Cardiac muscle cell (in vitro differentiated cells and primary cell): ENCODE results near the gene KIF3B. TPM values are rescaled to one million over a fixed set of nuclear protein-coding genes. Genes with fewer than 3 reads are reported as not detected.
"Not testable (repeated sequence)": the region's sequence is repeated elsewhere in the genome, so short reads cannot be mapped to it uniquely, and the experiment has no call there.

Source experiments
- DNase-seq, 2 donors: peaks; one replicate each; pipeline versions ENCODE4 v3.0.0 to v3.0.0-alpha.2; 2010 to 2017; ENCODE audit warnings: low read depth in 1 of 2, low spot score in 1 of 2
- H3K27ac ChIP-seq: fragments of 200-600 bp; sonication (generic); 2 replicates; pipeline ENCODE4 v1.5.1; 2016
- H3K27me3 ChIP-seq: fragments of 200-600 bp; sonication (generic); 2 replicates; pipeline ENCODE4 v1.6.0; 2016; ENCODE audit warnings: control low read depth
- H3K36me3 ChIP-seq: fragments of 200-600 bp; sonication (generic); 2 replicates; pipeline ENCODE4 v1.5.1; 2016; ENCODE audit warnings: control low read depth
- H3K4me1 ChIP-seq: fragments of 200-600 bp; sonication (generic); 2 replicates; pipeline ENCODE4 v1.8.1; 2017; ENCODE audit warnings: low read depth, mild to moderate bottlenecking, mixed run types
- H3K4me3 ChIP-seq: fragments of 200-600 bp; sonication (generic); 2 replicates; pipeline ENCODE4 v1.5.1; 2016; ENCODE audit warnings: mild to moderate bottlenecking
- H3K9me3 ChIP-seq: fragments of 200-600 bp; sonication (generic); 2 replicates; pipeline ENCODE4 v1.5.1; 2017; ENCODE audit warnings: low read depth, mild to moderate bottlenecking, control low read depth
- polyA plus RNA-seq: library from polyadenylated mRNA; unstranded; fragments of >200 nt; fragmentation: Nextera tagmentation; extraction: Ambion mirVana; gene quantifications from 2 replicates; pipeline ENCODE4 v1.2.1, GENCODE V29; 2016
- total RNA-seq: library from RNA; depleted of rRNA; stranded (reverse); fragments of >200 nt; gene quantifications from 2 replicates; pipeline ENCODE4 v1.2.3, GENCODE V29; 2016
- TF ChIP-seq, protein P1 (sequence below): IDR thresholded peaks from 2 replicates; pipeline ENCODE4 v1.5.1; 2012; ENCODE audit warnings: low read depth, mild to moderate bottlenecking, low read length

The KIF3B gene
- total and polyA plus RNA-seq, 2 experiments from 2014 or later = 6.2 to 13.2 TPM

DNA sequence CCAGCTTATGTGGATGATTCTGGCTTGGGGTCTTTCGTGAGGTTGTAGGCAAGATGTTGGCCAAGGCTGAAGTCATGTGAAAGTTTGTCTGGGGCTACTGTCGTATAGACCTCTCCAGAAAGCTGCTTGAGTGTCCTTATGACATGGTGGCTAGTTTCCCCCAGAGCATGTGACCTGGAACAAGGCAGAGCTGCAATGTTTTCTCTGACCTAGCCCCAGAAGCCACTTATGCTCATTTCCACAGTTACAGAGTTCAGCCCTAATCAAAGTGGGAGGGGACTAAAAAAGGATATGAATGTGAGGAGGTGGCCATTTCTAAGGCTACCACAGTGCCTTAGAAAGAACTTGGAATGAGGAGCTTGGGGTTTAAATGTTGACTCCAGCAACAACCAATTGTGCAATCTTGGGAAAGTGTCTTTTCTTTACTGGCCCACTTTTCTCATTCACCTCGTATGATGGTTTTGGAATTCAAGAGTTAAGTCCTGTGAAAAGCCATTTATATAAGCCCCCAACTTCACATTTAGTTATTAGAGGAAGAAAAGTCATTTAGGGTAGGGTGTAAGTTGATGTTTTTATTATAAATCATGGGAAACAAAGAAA lies 74.8 kb downstream of the KIF3B start:
- TF ChIP-seq, protein P1, sequence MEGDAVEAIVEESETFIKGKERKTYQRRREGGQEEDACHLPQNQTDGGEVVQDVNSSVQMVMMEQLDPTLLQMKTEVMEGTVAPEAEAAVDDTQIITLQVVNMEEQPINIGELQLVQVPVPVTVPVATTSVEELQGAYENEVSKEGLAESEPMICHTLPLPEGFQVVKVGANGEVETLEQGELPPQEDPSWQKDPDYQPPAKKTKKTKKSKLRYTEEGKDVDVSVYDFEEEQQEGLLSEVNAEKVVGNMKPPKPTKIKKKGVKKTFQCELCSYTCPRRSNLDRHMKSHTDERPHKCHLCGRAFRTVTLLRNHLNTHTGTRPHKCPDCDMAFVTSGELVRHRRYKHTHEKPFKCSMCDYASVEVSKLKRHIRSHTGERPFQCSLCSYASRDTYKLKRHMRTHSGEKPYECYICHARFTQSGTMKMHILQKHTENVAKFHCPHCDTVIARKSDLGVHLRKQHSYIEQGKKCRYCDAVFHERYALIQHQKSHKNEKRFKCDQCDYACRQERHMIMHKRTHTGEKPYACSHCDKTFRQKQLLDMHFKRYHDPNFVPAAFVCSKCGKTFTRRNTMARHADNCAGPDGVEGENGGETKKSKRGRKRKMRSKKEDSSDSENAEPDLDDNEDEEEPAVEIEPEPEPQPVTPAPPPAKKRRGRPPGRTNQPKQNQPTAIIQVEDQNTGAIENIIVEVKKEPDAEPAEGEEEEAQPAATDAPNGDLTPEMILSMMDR = no peak

DNA sequence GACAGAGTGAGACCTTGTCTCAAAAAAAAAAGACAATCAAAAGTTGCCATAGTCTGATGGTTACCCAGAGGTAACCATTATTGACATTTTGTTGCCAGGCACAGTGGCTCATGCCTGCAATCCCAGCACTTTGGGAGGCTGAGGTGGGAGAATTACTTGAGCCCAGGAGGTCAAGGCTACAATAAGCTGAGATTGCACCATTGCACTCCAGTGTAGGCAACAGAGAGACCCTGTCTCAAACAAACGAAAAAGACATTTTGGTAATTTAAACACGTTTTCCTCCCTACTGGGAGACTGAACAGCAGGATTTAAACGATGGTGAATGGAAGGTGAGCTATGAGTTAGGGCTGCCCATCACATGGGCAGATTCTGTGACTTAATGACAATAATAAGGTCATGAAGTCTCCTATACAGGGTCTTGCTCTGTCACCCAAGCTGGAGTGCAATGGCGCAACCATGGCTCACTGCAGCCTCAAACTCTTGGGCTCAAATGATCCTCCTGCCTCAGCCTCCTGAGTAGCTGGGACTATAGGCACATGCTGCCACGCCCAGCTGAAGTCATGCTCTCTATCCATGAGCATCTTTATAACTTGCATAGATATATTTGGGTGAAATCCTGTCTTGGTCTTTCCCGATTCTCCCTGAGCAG lies 76.5 kb downstream of the KIF3B start:
- Histone ChIP-seq H3K9me3 (no peaks in the 10 kb centered on the region), H3K36me3 (no peaks in the 10 kb centered on the region), H3K27ac (no peak overlapping the region), H3K4me1 (peaks cover 9% of the 10 kb centered on the region), H3K27me3 (no peaks in the 10 kb centered on the region), H3K4me3 (no peak overlapping the region)
- no peak for DNase-seq
- TF ChIP-seq, protein P1 = no peak

More for the DNA sequence above, 74.8 kb downstream of the KIF3B start:
- Histone ChIP-seq H3K4me3 (no peak overlapping the region), H3K27me3 (no peaks in the 10 kb centered on the region), H3K4me1 (peaks cover 6% of the 10 kb centered on the region), H3K27ac (no peak overlapping the region), H3K9me3 (no peaks in the 10 kb centered on the region), H3K36me3 (no peaks in the 10 kb centered on the region)
- DNase-seq = no peak

DNA sequence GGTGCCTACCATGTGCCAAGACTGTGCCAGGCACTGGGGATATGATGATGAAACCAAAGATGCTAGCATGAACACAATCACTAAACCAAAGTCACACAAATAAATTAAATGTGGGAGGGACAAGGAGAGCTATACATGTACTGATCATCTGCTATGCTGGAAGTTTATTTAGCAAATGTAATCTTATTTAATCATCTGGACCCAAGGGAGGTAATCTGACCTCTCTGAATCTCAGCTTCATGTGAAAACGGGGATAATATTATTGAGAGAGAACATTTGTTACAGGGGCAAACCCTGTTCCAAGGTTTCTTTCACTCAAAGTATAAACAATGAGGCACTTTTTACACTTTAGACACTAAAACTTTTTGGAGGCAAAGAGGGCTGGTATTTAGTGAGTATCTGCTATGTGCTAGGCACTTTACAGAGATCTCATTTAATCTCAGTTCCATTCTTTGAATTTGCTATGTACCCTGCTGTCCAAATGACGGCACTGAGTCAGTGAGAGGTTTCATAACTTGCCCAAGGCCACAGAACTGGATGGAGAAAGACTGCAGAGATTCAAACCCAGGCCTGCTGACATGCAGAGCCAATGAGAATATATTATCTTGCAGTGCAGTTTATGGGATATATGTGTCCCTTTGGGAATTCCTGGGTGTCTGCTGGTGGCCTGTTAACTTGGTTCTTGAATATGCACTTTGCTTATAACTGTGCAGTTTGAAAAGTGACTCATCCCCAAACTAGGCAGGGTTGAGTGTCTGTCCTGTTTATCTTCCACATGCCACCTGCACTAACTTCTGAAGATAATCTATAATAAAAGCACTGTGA lies 77.4 kb downstream of the KIF3B start:
- TF ChIP-seq, protein P1 = no peak
- H3K27ac ChIP-seq = no peak overlapping the region
- no peaks in the 10 kb centered on the region for H3K27me3 ChIP-seq
- H3K4me3 ChIP-seq = no peak overlapping the region
- no peaks in the 10 kb centered on the region for H3K9me3 ChIP-seq
- H3K4me1 ChIP-seq = peaks cover 9% of the 10 kb centered on the region
- DNase-seq = peak in 1 of 2 donors; percentile 56
- no peaks in the 10 kb centered on the region for H3K36me3 ChIP-seq

DNA sequence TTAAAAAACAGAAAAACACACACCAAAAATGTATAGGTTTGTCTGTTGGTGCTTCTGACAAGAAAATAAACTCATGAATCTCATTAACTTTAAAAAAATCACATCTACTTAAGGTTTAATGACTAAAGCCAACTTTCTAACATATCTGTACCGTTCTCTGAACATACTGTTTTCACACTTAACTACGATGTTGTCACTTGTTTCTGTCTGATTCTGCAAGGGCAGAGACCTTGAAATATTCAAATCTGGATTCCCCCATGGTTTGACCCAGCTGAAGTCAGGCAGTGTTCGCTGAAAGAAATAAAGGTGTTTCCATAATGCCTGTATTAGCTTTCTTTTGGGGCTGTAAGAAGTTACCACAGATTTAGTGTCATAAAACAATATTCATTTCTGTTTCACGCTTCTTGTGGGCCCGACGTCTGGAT lies 78.0 kb downstream of the KIF3B start:
- Histone ChIP-seq H3K36me3 (no peaks in the 10 kb centered on the region), H3K27ac (no peak overlapping the region), H3K27me3 (no peaks in the 10 kb centered on the region), H3K4me1 (peaks cover 16% of the 10 kb centered on the region), H3K4me3 (no peak overlapping the region), H3K9me3 (no peaks in the 10 kb centered on the region)
- TF ChIP-seq, protein P1 = no peak
- DNase-seq = no peak

DNA sequence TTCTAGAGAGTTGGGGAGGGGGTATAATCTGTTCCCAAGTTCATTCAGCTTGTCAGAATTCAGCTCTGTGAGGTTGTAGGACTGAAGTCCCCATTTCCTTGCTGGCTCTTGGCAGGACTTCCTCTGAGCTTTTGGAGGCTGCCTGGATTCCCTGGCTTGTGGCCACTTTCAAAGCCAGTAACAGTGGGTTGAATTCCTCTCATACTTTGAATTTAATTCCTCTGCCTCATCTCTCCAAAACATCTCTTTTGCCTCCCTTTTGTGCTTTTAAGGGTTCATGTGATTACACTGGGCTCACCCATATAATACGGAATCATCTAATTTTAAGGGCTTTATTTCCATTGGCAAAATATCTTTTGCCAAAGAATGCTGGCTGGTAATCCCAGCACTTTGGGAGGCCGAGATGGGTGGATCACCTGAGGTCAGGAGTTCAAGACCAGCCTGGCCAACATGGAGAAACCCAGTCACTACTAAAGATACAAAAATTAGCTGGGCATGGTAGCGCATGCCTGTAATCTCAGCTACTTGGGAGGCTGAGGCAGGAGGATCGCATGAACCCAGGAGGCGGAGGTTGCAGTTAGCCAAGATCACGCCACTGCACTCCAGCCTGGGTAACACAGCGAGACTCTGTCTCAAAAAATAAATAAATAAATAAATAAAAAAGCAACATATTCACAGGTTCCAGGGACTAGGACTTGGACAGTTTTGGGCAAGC lies 78.6 kb downstream of the KIF3B start:
- H3K4me3 ChIP-seq, H3K9me3 ChIP-seq, H3K27me3 ChIP-seq, H3K36me3 ChIP-seq, H3K27ac ChIP-seq: not testable (repeated sequence)
- peaks cover 16% of the 10 kb centered on the region for H3K4me1 ChIP-seq
- DNase-seq = peak in 1 of 2 donors; percentile 85
